WTC11 (cell line): ENCODE data around the gene ASB11. TPM values are rescaled to one million over a fixed set of nuclear protein-coding genes. Genes with fewer than 3 reads are reported as not detected.
A peak's percentile ranks its signal among the peaks of the same experiment; 100 is the strongest.

ENCODE experiments used
- ATAC-seq: fragments of 200-7000 bp; cut with Tn5 transposase; 2 replicates; pipeline ENCODE4 v1.10.0; 2021; ENCODE audit warnings: mild to moderate bottlenecking, moderate library complexity
- CTCF ChIA-PET: fragments of 300-600 bp; sonication (Branson Sonifier 250); formaldehyde crosslinking; loops from one replicate; lab custom pipeline; 2021; ENCODE audit warnings: antibody characterized with exemption; lab: Charles Lee
- POLR2A ChIA-PET: fragments of 350-600 bp; sonication (Branson Sonifier 250); formaldehyde crosslinking; loops from one replicate; lab custom pipeline; 2021; ENCODE audit warnings: antibody characterized with exemption; lab: Charles Lee
- DNase-seq: peaks from one replicate; pipeline ENCODE4 v3.0.0; 2021; ENCODE audit warnings: low spot score
- H3K27ac Mint-ChIP-seq: 2 replicates; pipeline ENCODE4 v1.8.0; 2021; ENCODE audit warnings: mixed read lengths
- H3K27me3 Mint-ChIP-seq: 2 replicates; pipeline ENCODE4 v1.8.0; 2021; ENCODE audit warnings: low read depth, mild to moderate bottlenecking, moderate library complexity, mixed read lengths
- H3K36me3 Mint-ChIP-seq: 2 replicates; pipeline ENCODE4 v1.8.0; 2021; ENCODE audit warnings: mixed read lengths
- H3K4me1 Mint-ChIP-seq: 2 replicates; pipeline ENCODE4 v1.8.0; 2022; ENCODE audit warnings: mixed read lengths
- H3K4me3 Mint-ChIP-seq: 2 replicates; pipeline ENCODE4 v1.8.0; 2021; ENCODE audit warnings: mild to moderate bottlenecking, moderate library complexity, mixed read lengths
- H3K9me3 Mint-ChIP-seq: 2 replicates; pipeline ENCODE4 v1.8.0; 2021; ENCODE audit warnings: mixed read lengths
- ATF1 ChIP-seq: sonication (generic); formaldehyde crosslinking; IDR thresholded peaks from 2 replicates; pipeline ENCODE4 v1.8.1; 2023; ENCODE audit warnings: mild to moderate bottlenecking, moderate library complexity, missing genetic modification reagents
- FOXP1 ChIP-seq: sonication (generic); formaldehyde crosslinking; IDR thresholded peaks from 2 replicates; pipeline ENCODE4 v1.8.0; 2022; ENCODE audit warnings: missing genetic modification reagents, mild to moderate bottlenecking, moderate library complexity, borderline replicate concordance
- GABPB1 ChIP-seq: sonication (generic); formaldehyde crosslinking; IDR thresholded peaks from 2 replicates; pipeline ENCODE4 v1.8.1; 2023; ENCODE audit warnings: mild to moderate bottlenecking, missing genetic modification reagents
- GRHL2 ChIP-seq: fragments of 250-450 bp; sonication (Bioruptor Pico); IDR thresholded peaks from 2 replicates; pipeline ENCODE4 v1.8.0; 2022; ENCODE audit warnings: mild to moderate bottlenecking, moderate library complexity; ENCODE audit not compliant: insufficient replicate concordance, severe bottlenecking
- RELA ChIP-seq: sonication (generic); formaldehyde crosslinking; IDR thresholded peaks from 2 replicates; pipeline ENCODE4 v1.8.1; 2022; ENCODE audit warnings: missing genetic modification reagents, mild to moderate bottlenecking, borderline replicate concordance
- RORB ChIP-seq: fragments of 250-450 bp; sonication (Bioruptor Pico); IDR thresholded peaks from 2 replicates; pipeline ENCODE4 v1.9.0; 2021; ENCODE audit warnings: mild to moderate bottlenecking
- ZNF121 ChIP-seq: sonication (generic); formaldehyde crosslinking; IDR thresholded peaks from 2 replicates; pipeline ENCODE4 v1.8.0; 2023; ENCODE audit warnings: missing genetic modification reagents
- ZNF317 ChIP-seq: sonication (generic); formaldehyde crosslinking; IDR thresholded peaks from 2 replicates; pipeline ENCODE4 v1.8.1; 2023; ENCODE audit warnings: low read depth, mild to moderate bottlenecking, moderate library complexity, missing genetic modification reagents, borderline replicate concordance
- total RNA-seq: library from RNA; stranded (reverse); gene quantifications from 3 replicates; pipeline ENCODE4 v1.2.3, GENCODE V29; 2021
- TF ChIP-seq, protein P1 (sequence below): sonication (generic); formaldehyde crosslinking; IDR thresholded peaks from 2 replicates; pipeline ENCODE4 v1.8.1; 2022; ENCODE audit warnings: mild to moderate bottlenecking, moderate library complexity, missing genetic modification reagents
- TF ChIP-seq, protein P2 (sequence below): fragments of 250-450 bp; sonication (Bioruptor Pico); IDR thresholded peaks from 2 replicates; pipeline ENCODE4 v1.9.0; 2021; ENCODE audit warnings: mild to moderate bottlenecking, borderline replicate concordance
- TF ChIP-seq, protein P3 (sequence below): fragments of 250-450 bp; sonication (Bioruptor Pico); IDR thresholded peaks from 2 replicates; pipeline ENCODE4 v1.9.0; 2021; ENCODE audit warnings: mild to moderate bottlenecking
- TF ChIP-seq, protein P4 (sequence below): fragments of 250-450 bp; sonication (Bioruptor Pico); IDR thresholded peaks from 2 replicates; pipeline ENCODE4 v2.1.2; 2022; ENCODE audit warnings: mild to moderate bottlenecking, moderate library complexity
- TF ChIP-seq, protein P5 (sequence below): sonication (generic); formaldehyde crosslinking; IDR thresholded peaks from 2 replicates; pipeline ENCODE4 v1.8.0; 2023; ENCODE audit warnings: missing genetic modification reagents, mild to moderate bottlenecking, borderline replicate concordance
- TF ChIP-seq, protein P6 (sequence below): sonication (generic); formaldehyde crosslinking; IDR thresholded peaks from 2 replicates; pipeline ENCODE4 v1.8.0; 2022; ENCODE audit warnings: mild to moderate bottlenecking, missing genetic modification reagents
- TF ChIP-seq, protein P7 (sequence below): fragments of 250-450 bp; sonication (Bioruptor Pico); IDR thresholded peaks from 2 replicates; pipeline ENCODE4 v1.8.0; 2021; ENCODE audit warnings: mild to moderate bottlenecking
- TF ChIP-seq, protein P8 (sequence below): sonication (generic); formaldehyde crosslinking; IDR thresholded peaks from 2 replicates; pipeline ENCODE4 v1.8.1; 2023; ENCODE audit warnings: mild to moderate bottlenecking, moderate library complexity, missing genetic modification reagents
- TF ChIP-seq, protein P9 (sequence below): sonication (generic); formaldehyde crosslinking; IDR thresholded peaks from 2 replicates; pipeline ENCODE4 v1.8.1; 2022; ENCODE audit warnings: missing genetic modification reagents, borderline replicate concordance

Gene ASB11
- total RNA-seq, 1 experiment from 2014 or later, result not detected

DNA sequence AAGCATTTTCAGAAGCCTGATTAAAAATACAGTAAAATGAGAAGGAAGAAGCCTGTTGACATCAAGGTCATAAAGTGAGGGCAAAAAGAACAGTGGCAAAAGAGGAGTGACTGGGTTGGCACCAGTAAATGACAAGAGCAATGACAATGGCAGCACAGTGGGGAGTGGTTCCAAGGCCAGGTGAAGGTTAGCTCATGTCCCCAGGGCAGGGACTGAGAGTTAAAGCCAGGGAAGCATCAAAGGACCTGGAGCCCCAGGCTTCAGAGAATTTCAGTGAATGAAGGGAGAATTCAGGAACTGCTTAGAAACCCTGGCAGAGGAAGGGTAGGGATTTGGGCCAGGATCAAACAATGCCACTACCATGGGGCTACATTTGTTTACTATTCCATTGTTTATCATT is 28.7 kb upstream of the ASB11 start:
- ChIA-PET CTCF (no interaction called here), POLR2A (no interaction called here)
- Mint-ChIP-seq H3K4me3 (no peak overlapping the region), H3K36me3 (no peaks in the 10 kb centered on the region), H3K27me3 (peaks cover 32% of the 10 kb centered on the region), H3K27ac (no peak overlapping the region), H3K4me1 (peaks cover 8% of the 10 kb centered on the region; the same call in 1 of the 2 replicates), H3K9me3 (no peaks in the 10 kb centered on the region)
- DNase-seq (peak; percentile 14), ATAC-seq (peak; percentile 65)
- TF ChIP-seq, protein P1, sequence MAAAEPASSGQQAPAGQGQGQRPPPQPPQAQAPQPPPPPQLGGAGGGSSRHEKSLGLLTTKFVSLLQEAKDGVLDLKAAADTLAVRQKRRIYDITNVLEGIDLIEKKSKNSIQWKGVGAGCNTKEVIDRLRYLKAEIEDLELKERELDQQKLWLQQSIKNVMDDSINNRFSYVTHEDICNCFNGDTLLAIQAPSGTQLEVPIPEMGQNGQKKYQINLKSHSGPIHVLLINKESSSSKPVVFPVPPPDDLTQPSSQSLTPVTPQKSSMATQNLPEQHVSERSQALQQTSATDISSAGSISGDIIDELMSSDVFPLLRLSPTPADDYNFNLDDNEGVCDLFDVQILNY (CRISPR knock-in tag), result no peak
- TF ChIP-seq, protein P2, sequence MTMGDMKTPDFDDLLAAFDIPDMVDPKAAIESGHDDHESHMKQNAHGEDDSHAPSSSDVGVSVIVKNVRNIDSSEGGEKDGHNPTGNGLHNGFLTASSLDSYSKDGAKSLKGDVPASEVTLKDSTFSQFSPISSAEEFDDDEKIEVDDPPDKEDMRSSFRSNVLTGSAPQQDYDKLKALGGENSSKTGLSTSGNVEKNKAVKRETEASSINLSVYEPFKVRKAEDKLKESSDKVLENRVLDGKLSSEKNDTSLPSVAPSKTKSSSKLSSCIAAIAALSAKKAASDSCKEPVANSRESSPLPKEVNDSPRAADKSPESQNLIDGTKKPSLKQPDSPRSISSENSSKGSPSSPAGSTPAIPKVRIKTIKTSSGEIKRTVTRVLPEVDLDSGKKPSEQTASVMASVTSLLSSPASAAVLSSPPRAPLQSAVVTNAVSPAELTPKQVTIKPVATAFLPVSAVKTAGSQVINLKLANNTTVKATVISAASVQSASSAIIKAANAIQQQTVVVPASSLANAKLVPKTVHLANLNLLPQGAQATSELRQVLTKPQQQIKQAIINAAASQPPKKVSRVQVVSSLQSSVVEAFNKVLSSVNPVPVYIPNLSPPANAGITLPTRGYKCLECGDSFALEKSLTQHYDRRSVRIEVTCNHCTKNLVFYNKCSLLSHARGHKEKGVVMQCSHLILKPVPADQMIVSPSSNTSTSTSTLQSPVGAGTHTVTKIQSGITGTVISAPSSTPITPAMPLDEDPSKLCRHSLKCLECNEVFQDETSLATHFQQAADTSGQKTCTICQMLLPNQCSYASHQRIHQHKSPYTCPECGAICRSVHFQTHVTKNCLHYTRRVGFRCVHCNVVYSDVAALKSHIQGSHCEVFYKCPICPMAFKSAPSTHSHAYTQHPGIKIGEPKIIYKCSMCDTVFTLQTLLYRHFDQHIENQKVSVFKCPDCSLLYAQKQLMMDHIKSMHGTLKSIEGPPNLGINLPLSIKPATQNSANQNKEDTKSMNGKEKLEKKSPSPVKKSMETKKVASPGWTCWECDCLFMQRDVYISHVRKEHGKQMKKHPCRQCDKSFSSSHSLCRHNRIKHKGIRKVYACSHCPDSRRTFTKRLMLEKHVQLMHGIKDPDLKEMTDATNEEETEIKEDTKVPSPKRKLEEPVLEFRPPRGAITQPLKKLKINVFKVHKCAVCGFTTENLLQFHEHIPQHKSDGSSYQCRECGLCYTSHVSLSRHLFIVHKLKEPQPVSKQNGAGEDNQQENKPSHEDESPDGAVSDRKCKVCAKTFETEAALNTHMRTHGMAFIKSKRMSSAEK, result no peak
- TF ChIP-seq, protein P3, sequence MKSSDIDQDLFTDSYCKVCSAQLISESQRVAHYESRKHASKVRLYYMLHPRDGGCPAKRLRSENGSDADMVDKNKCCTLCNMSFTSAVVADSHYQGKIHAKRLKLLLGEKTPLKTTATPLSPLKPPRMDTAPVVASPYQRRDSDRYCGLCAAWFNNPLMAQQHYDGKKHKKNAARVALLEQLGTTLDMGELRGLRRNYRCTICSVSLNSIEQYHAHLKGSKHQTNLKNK, result no peak
- TF ChIP-seq ZNF121, result no peak
- TF ChIP-seq, protein P4, sequence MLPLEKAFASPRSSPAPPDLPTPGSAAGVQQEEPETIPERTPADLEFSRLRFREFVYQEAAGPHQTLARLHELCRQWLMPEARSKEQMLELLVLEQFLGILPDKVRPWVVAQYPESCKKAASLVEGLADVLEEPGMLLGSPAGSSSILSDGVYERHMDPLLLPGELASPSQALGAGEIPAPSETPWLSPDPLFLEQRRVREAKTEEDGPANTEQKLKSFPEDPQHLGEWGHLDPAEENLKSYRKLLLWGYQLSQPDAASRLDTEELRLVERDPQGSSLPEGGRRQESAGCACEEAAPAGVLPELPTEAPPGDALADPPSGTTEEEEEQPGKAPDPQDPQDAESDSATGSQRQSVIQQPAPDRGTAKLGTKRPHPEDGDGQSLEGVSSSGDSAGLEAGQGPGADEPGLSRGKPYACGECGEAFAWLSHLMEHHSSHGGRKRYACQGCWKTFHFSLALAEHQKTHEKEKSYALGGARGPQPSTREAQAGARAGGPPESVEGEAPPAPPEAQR, result no peak
- no peak for TF ChIP-seq GRHL2 (CRISPR knock-in tag)
- TF ChIP-seq, protein P5, sequence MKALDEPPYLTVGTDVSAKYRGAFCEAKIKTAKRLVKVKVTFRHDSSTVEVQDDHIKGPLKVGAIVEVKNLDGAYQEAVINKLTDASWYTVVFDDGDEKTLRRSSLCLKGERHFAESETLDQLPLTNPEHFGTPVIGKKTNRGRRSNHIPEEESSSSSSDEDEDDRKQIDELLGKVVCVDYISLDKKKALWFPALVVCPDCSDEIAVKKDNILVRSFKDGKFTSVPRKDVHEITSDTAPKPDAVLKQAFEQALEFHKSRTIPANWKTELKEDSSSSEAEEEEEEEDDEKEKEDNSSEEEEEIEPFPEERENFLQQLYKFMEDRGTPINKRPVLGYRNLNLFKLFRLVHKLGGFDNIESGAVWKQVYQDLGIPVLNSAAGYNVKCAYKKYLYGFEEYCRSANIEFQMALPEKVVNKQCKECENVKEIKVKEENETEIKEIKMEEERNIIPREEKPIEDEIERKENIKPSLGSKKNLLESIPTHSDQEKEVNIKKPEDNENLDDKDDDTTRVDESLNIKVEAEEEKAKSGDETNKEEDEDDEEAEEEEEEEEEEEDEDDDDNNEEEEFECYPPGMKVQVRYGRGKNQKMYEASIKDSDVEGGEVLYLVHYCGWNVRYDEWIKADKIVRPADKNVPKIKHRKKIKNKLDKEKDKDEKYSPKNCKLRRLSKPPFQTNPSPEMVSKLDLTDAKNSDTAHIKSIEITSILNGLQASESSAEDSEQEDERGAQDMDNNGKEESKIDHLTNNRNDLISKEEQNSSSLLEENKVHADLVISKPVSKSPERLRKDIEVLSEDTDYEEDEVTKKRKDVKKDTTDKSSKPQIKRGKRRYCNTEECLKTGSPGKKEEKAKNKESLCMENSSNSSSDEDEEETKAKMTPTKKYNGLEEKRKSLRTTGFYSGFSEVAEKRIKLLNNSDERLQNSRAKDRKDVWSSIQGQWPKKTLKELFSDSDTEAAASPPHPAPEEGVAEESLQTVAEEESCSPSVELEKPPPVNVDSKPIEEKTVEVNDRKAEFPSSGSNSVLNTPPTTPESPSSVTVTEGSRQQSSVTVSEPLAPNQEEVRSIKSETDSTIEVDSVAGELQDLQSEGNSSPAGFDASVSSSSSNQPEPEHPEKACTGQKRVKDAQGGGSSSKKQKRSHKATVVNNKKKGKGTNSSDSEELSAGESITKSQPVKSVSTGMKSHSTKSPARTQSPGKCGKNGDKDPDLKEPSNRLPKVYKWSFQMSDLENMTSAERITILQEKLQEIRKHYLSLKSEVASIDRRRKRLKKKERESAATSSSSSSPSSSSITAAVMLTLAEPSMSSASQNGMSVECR, result no peak
- TF ChIP-seq, protein P6, sequence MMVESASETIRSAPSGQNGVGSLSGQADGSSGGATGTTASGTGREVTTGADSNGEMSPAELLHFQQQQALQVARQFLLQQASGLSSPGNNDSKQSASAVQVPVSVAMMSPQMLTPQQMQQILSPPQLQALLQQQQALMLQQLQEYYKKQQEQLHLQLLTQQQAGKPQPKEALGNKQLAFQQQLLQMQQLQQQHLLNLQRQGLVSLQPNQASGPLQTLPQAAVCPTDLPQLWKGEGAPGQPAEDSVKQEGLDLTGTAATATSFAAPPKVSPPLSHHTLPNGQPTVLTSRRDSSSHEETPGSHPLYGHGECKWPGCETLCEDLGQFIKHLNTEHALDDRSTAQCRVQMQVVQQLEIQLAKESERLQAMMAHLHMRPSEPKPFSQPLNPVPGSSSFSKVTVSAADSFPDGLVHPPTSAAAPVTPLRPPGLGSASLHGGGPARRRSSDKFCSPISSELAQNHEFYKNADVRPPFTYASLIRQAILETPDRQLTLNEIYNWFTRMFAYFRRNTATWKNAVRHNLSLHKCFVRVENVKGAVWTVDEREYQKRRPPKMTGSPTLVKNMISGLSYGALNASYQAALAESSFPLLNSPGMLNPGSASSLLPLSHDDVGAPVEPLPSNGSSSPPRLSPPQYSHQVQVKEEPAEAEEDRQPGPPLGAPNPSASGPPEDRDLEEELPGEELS (CRISPR knock-in tag), result no peak
- TF ChIP-seq RORB (CRISPR knock-in tag), result no peak
- no peak for TF ChIP-seq GABPB1
- TF ChIP-seq, protein P7, sequence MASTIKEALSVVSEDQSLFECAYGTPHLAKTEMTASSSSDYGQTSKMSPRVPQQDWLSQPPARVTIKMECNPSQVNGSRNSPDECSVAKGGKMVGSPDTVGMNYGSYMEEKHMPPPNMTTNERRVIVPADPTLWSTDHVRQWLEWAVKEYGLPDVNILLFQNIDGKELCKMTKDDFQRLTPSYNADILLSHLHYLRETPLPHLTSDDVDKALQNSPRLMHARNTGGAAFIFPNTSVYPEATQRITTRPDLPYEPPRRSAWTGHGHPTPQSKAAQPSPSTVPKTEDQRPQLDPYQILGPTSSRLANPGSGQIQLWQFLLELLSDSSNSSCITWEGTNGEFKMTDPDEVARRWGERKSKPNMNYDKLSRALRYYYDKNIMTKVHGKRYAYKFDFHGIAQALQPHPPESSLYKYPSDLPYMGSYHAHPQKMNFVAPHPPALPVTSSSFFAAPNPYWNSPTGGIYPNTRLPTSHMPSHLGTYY (CRISPR knock-in tag), result no peak
- TF ChIP-seq ATF1 (CRISPR knock-in tag), result no peak
- TF ChIP-seq, protein P8, sequence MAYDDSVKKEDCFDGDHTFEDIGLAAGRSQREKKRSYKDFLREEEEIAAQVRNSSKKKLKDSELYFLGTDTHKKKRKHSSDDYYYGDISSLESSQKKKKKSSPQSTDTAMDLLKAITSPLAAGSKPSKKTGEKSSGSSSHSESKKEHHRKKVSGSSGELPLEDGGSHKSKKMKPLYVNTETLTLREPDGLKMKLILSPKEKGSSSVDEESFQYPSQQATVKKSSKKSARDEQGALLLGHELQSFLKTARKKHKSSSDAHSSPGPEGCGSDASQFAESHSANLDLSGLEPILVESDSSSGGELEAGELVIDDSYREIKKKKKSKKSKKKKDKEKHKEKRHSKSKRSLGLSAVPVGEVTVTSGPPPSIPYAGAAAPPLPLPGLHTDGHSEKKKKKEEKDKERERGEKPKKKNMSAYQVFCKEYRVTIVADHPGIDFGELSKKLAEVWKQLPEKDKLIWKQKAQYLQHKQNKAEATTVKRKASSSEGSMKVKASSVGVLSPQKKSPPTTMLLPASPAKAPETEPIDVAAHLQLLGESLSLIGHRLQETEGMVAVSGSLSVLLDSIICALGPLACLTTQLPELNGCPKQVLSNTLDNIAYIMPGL (CRISPR knock-in tag), result no peak
- no peak for TF ChIP-seq RELA (CRISPR knock-in tag)
- no peak for TF ChIP-seq ZNF317
- TF ChIP-seq, protein P9, sequence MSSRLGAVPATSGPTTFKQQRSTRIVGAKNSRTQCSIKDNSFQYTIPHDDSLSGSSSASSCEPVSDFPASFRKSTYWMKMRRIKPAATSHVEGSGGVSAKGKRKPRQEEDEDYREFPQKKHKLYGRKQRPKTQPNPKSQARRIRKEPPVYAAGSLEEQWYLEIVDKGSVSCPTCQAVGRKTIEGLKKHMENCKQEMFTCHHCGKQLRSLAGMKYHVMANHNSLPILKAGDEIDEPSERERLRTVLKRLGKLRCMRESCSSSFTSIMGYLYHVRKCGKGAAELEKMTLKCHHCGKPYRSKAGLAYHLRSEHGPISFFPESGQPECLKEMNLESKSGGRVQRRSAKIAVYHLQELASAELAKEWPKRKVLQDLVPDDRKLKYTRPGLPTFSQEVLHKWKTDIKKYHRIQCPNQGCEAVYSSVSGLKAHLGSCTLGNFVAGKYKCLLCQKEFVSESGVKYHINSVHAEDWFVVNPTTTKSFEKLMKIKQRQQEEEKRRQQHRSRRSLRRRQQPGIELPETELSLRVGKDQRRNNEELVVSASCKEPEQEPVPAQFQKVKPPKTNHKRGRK (CRISPR knock-in tag), result no peak
- TF ChIP-seq FOXP1 (CRISPR knock-in tag), result no peak
